ENCODE measurements around the gene PLK1. TPM values are rescaled to one million over a fixed set of nuclear protein-coding genes. Genes with fewer than 3 reads are reported as not detected.

Gene PLK1
- total RNA-seq, 2 donors from 2014 or later: 0.67 to 1.8 TPM

GRCh38 chr16:23676924-23677480, 1.7 kb upstream of the PLK1 start:
- no peak for DNase-seq (ENCODE audit: low spot score)
- intact Hi-C loops (cut with DNase I): no loop called here

GRCh38 chr16:23679274-23679985, 741 bp downstream of the PLK1 start:
- intact Hi-C loops (cut with DNase I): no loop called here
- no peak for DNase-seq (ENCODE audit: low spot score)

- no peak for DNase-seq (ENCODE audit: low spot score)
- intact Hi-C loops (cut with DNase I): loop anchor here in 1 of 2 donors (5.0 kb wide), 1 partner anchor 342 kb away; no protein-coding TSS in a partner anchor
These were observed 1.3 kb downstream of the PLK1 start for GRCh38 chr16:23679986-23680336.

GRCh38 chr16:23682181-23682580, 3.5 kb downstream of the PLK1 start:
- no peak for DNase-seq (ENCODE audit: low spot score)
- intact Hi-C loops (cut with DNase I): loop anchor here in 1 of 2 donors (5.0 kb wide), 1 partner anchor 340 kb away; no protein-coding TSS in a partner anchor

- DNase-seq (ENCODE audit: low spot score): no peak
- intact Hi-C loops (cut with DNase I): loop anchor here in 1 of 2 donors (5.0 kb wide), 1 partner anchor 339 kb away; no protein-coding TSS in a partner anchor
These were observed 4.8 kb downstream of the PLK1 start for GRCh38 chr16:23683487-23683886.

- intact Hi-C loops (cut with DNase I): no loop called here
- DNase-seq (ENCODE audit: low spot score): no peak
These were observed 8.5 kb downstream of the PLK1 start for GRCh38 chr16:23687034-23687808.

- intact Hi-C loops (cut with DNase I): no loop called here
- DNase-seq (ENCODE audit: low spot score): no peak
These were observed 10.9 kb downstream of the PLK1 start for GRCh38 chr16:23689442-23690187.

GRCh38 chr16:23690771-23691482, 12.2 kb downstream of the PLK1 start:
- no peak for DNase-seq (ENCODE audit: low spot score)
- intact Hi-C loops (cut with DNase I): no loop called here

GRCh38 chr16:23691483-23692189, 12.9 kb downstream of the PLK1 start:
- intact Hi-C loops (cut with DNase I): no loop called here
- DNase-seq (ENCODE audit: low spot score): no peak

- DNase-seq (ENCODE audit: low spot score): no peak
- intact Hi-C loops (cut with DNase I): no loop called here
These were observed 13.6 kb downstream of the PLK1 start for GRCh38 chr16:23692190-23692837.

- no peak for DNase-seq (ENCODE audit: low spot score)
- intact Hi-C loops (cut with DNase I): no loop called here
These were observed 15.6 kb downstream of the PLK1 start for GRCh38 chr16:23694265-23694643.

- no peak for DNase-seq (ENCODE audit: low spot score)
- intact Hi-C loops (cut with DNase I): no loop called here
These were observed 16.1 kb downstream of the PLK1 start for GRCh38 chr16:23694644-23695373.

- intact Hi-C loops (cut with DNase I): no loop called here
- DNase-seq (ENCODE audit: low spot score): no peak
These were observed 17.1 kb downstream of the PLK1 start for GRCh38 chr16:23695756-23696155.

- DNase-seq (ENCODE audit: low spot score): no peak
- intact Hi-C loops (cut with DNase I): no loop called here
These were observed 20.4 kb downstream of the PLK1 start for GRCh38 chr16:23699100-23699499.

GRCh38 chr16:23700093-23700492, 21.4 kb downstream of the PLK1 start:
- intact Hi-C loops (cut with DNase I): no loop called here
- DNase-seq (ENCODE audit: low spot score): no peak

GRCh38 chr16:23700509-23700908, 21.8 kb downstream of the PLK1 start:
- DNase-seq (ENCODE audit: low spot score): no peak

GRCh38 chr16:23701045-23701444, 22.4 kb downstream of the PLK1 start:
- intact Hi-C loops (cut with DNase I): no loop called here
- DNase-seq (ENCODE audit: low spot score): no peak

More at GRCh38 chr16:23700509-23700908, 21.8 kb downstream of the PLK1 start:
- intact Hi-C loops (cut with DNase I): no loop called here

Data from posterior vena cava (tissue), 2 donors.